HL-60/S4 treated with phorbol 12-myristate 13-acetate at 8.2 ng/mL for 4 days and 3 days (cell line): ENCODE measurements around the gene ULK4.
"Not testable (repeated sequence)": the region's sequence is repeated elsewhere in the genome, so short reads cannot be mapped to it uniquely, and the experiment has no call there.

Experiments used
- in situ Hi-C: fragments of 300-500 bp; cut with MboI; formaldehyde crosslinking; loops from 2 replicates; pipeline ENCODE4 v1.15.0; 2022; ENCODE audit warnings: low sequenced_read_pairs

ULK4 gene

DNA sequence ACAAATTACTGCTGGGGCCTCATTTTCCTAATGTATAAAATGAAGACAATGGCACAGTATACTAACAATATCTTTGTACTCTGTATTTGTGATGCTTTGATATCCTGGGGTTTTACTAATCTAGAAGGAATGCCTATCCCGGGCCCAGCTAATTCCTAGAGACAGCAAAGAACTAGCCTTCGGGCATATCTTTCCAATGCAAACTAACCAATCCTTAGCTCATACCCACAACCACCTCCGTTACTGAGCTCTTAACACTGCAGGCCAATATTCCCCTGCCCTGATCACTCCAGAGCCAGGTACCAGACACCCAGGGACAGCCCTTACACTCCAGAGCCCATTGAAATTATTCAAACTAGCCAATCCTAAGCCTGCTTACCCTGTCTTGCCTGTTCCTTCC is 309.0 kb downstream of the ULK4 start:
- in situ Hi-C loops, result no loop called here

DNA sequence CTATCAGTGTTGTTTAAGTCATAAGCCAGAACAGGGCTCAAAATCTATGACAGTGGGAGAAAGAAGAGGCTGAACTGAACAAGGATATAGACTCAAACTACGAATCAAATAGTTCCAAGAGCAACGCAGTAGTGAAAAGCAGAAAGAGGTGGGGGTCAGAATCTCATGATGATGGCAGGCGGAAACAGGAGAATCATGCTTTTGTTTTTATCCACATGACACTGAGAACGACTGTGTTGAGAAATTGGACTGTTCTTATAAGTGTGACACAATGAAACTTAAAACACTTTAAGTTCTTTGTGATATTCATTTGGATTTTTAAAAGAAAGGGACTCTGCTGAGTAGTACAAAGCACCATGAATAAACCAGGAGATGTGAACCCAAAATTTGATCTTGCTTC is 309.4 kb downstream of the ULK4 start:
- in situ Hi-C loops, result no loop called here

GRCh38 chr3:41651718-41652117 is 310.2 kb downstream of the ULK4 start:
- in situ Hi-C loops, result no loop called here

DNA sequence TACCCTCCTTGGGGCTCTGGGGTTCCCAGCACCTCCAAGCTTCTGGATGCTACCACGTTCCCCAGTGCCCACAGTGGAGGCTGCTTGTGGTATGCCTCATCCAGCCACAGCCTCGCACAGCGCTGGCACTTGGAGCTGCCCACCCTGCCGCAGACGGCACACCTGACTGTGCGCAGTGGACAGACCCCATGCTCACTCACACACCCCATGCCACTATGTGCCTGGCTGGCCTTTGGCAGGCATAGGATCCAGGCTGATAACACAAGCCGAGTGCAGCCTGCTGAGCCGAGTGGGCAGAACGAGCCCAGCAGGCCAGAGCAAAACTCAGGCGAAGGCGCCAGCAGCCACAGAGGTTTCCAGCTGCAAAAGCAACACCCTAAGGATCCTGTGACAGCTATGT is 311.5 kb downstream of the ULK4 start:
- in situ Hi-C loops, result no loop called here

GRCh38 chr3:41649129-41649739 is 312.7 kb downstream of the ULK4 start:
- in situ Hi-C loops, result no loop called here

- in situ Hi-C loops, result not testable (repeated sequence)
Measured at GRCh38 chr3:41647730-41648129, 314.2 kb downstream of the ULK4 start.

DNA sequence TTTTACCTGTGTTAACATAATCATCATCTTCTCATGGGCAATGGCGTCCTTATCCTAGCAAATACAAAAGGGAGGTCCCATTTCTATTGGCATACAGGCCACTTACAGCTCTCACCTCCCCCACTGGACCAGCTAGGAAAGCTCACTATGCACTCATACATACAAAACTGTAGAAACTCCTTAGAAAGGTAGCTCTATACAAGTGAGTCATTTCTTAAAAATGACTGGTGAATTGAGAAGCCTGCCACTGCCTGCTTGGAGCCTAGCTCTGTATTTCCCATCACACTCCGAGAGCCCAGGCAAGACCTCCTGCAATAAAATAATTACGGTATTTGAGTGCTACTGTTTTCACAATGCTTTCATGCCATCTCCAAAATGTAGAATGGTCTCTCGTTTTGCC is 321.8 kb downstream of the ULK4 start:
- in situ Hi-C loops, result no loop called here

- in situ Hi-C loops, result no loop called here
Measured at GRCh38 chr3:41638381-41638780, 323.5 kb downstream of the ULK4 start.

DNA sequence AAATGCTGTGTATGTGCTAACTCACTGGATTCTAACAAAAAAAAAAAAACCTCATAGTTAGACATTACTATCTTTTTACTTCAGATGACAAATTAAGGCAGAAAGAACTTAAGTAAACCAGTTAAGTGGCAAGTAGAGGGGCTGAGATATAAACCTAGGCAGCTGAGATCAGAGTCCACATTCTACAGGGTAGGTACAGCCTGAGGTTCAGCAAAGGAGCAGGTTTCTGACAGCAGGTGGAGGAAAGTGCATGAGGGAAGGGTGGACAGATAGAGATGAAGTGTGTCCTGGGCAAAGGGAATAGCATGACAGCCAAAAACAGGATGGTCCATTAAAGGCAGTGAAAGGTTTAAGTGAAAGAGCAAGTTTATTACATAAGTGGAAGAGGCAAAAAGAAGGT is 329.2 kb downstream of the ULK4 start:
- in situ Hi-C loops, result no loop called here

- in situ Hi-C loops, result no loop called here
Measured at GRCh38 chr3:41630708-41631107, 331.2 kb downstream of the ULK4 start.

DNA sequence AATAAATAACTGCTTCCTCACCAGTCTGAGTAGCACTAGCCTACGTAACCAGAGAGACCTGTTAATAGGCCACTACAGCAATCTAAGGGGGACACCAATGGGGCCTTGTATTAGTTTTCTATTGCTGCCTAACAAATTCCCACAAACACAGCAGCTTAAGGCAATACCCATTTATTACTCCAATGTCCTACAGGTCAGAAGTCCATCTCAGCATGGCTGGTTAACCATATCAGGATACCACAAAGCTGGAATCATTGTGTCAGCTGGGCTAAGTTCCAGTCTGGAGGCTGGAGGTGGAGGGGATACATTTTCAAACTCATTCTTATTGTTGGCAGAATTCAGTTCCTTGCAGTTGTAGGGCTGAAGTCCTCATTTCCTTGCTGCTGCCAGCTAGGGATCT is 331.9 kb downstream of the ULK4 start:
- in situ Hi-C loops, result no loop called here

GRCh38 chr3:41629072-41629471 is 332.8 kb downstream of the ULK4 start:
- in situ Hi-C loops, result no loop called here

GRCh38 chr3:41627477-41628087 is 334.3 kb downstream of the ULK4 start:
- in situ Hi-C loops, result no loop called here

- in situ Hi-C loops, result no loop called here
Measured at GRCh38 chr3:41612853-41613252, 349.1 kb downstream of the ULK4 start.

GRCh38 chr3:41611008-41611407 is 350.9 kb downstream of the ULK4 start:
- in situ Hi-C loops, result no loop called here

DNA sequence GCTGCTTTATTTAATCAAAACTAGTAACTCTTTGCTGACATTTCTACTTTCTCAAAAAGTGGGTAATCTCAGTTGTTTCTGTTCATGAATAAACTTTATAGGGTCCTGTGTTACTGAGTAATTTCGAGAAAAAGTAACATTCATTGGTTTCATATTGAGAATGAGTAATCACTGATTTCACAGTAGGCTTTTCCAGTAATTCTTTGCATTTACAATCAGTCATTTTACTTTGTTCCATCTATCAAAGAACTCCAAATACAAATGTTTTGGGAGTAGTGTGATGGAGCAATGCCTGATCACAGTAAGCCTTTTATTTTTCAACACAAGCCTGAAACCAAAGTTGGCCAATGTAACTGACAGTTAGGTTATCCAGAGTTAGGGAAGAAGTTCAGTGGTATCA is 353.6 kb downstream of the ULK4 start:
- in situ Hi-C loops, result no loop called here

DNA sequence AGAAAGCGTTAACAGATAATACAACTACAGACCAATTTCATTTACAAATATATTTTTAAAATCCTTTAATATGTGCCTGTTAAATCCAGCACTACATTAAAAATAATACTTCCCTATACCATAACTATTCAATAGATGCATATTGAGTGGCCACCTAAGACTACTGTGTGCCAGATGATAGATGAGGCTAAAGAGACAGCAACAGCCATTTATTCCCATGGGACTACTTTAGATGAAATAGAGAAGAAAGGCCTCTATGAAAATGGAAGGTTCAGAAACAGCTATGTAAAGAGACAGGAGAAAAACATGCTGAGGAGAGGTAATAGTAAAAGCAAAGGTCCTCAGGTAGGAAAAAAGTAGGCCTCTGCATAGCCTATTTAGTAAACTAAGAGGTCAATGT is 358.1 kb downstream of the ULK4 start:
- in situ Hi-C loops, result no loop called here

- in situ Hi-C loops, result no loop called here
Measured at GRCh38 chr3:41602121-41602520, 359.8 kb downstream of the ULK4 start.

GRCh38 chr3:41601404-41601987 is 360.4 kb downstream of the ULK4 start:
- in situ Hi-C loops, result no loop called here

DNA sequence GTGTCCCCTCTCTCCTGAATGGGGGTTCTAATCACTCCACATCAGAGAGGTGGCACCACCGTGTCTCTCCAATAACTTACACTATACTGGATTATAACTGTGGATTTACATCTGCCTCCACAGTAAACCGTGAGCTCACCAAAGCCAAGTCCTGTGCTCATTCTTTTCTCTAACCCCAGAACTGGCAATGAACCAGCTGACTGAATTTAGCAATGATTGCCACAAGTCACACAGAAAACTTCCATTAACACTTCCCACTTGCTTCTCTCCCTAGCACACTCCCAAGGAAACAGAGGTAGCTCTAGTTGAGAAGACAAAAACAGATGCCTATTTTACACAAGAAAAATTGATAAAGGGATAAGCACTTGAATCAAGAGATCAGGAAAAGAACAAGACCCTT is 361.3 kb downstream of the ULK4 start:
- in situ Hi-C loops, result no loop called here

DNA sequence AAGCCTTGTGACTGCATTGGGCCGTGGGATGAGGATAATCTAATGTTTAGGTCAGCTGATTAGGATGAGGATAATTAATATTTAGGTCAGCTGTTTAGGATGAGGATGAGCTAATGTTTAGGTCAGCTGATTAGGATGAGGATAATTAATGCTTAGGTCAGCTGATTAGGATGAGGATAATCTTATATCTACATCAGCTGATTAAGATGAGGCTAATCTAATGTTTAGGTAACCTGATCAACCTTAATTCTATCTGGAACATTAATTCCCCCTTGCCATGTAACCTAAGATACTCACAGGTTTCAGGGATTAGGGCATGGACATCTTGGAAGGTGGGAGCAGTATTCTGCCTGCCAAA is 362.8 kb downstream of the ULK4 start:
- in situ Hi-C loops, result no loop called here

DNA sequence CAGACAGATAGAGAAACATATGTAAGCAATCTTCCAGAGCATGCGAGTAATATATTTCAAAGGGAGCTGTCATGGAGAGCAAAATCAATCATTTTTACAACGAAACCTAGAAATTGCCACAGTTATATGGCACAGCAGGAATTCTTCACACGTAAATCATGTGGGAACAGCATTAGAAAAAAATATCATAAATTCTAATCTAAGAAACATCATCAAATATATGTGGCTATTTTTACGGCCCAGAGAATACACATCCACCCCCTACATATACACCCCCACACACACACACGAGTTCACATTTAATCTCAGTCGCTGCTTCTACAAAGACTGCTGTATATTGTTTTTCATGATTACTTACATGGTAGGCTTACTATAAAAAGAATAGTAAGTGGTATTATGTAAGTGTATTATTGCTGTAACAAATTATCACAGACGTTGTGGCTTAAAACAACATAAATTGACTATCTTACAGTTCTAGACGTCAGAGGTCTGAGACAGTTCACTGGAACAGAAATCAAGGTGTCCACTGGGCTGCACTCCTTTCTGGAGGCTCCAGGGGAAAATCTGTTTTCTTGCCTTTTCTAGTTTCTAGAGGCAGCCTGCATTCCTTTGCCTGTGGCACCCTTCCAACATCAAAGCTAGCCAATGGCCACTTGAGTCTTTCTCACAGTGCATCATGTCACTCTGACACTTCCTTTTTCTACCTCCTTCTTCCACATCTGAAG is 363.3 kb downstream of the ULK4 start:
- in situ Hi-C loops, result no loop called here
